GM10266 (cell line): Measurements from ENCODE around the gene TBC1D12.

Source experiments
- DNase-seq: peaks from one replicate; pipeline ENCODE4 v3.0.0; 2012; ENCODE audit errors: extremely low spot score
- CTCF ChIP-seq: IDR thresholded peaks from 2 replicates; pipeline ENCODE4 v1.5.1; 2012; ENCODE audit warnings: mild to moderate bottlenecking, low read depth; ENCODE audit not compliant: control insufficient read depth, insufficient read depth; ENCODE audit errors: missing control alignments

TBC1D12 gene

GRCh38 chr10:94407668-94408067 is 5.3 kb downstream of the TBC1D12 start:
- no peak for DNase-seq
- no peak for TF ChIP-seq CTCF

- no peak for TF ChIP-seq CTCF
- no peak for DNase-seq
Measured at GRCh38 chr10:94409021-94409657, 6.8 kb downstream of the TBC1D12 start.

GRCh38 chr10:94411304-94411703 is 9.0 kb downstream of the TBC1D12 start:
- TF ChIP-seq CTCF = no peak
- no peak for DNase-seq

GRCh38 chr10:94412449-94412848 is 10.1 kb downstream of the TBC1D12 start:
- DNase-seq = no peak
- TF ChIP-seq CTCF = no peak

GRCh38 chr10:94413361-94413760 is 11.0 kb downstream of the TBC1D12 start:
- TF ChIP-seq CTCF = no peak
- no peak for DNase-seq

GRCh38 chr10:94416896-94417295 is 14.6 kb downstream of the TBC1D12 start:
- DNase-seq = no peak

More at GRCh38 chr10:94416896-94417295, 14.6 kb downstream of the TBC1D12 start:
- TF ChIP-seq CTCF = no peak
